Vagina (tissue), 2 donors: ENCODE measurements around the gene TBC1D4. TPM values are rescaled to one million over a fixed set of nuclear protein-coding genes. Genes with fewer than 3 reads are reported as not detected.

Source experiments
- DNase-seq, 2 donors: peaks; one replicate each; pipeline ENCODE4 v3.0.0-alpha.2; 2017; ENCODE audit errors: extremely low spot score in 2 of 2
- H3K27ac ChIP-seq: fragments of 200-600 bp; sonication (generic); one replicate; pipeline ENCODE4 v1.5.1; 2019
- H3K27me3 ChIP-seq: fragments of 200-600 bp; sonication (generic); one replicate; pipeline ENCODE4 v1.5.1; 2019
- H3K36me3 ChIP-seq, 2 donors: fragments of 200-600 bp; sonication (generic); one replicate each; pipeline ENCODE4 v1.5.1; 2017 to 2019
- H3K4me1 ChIP-seq: fragments of 200-600 bp; sonication (generic); one replicate; pipeline ENCODE4 v1.5.1; 2019
- H3K4me3 ChIP-seq, 2 donors: fragments of 200-600 bp; sonication (generic); 1 replicate in 1 of 2; 2 replicates in 1 of 2; pipeline ENCODE4 v1.5.1; 2016 to 2019
- H3K9me3 ChIP-seq: fragments of 200-600 bp; sonication (generic); one replicate; pipeline ENCODE4 v1.5.1; 2019
- CTCF ChIP-seq, 3 experiments: fragments of 450-650 bp in 2 of 3; fragments of 200-600 bp in 1 of 3; sonication (generic) in 1 of 3; IDR thresholded peaks; one replicate each; pipeline ENCODE4 v1.5.1; 2017 to 2019; ENCODE audit warnings: antibody characterized with exemption in 3 of 3, mild to moderate bottlenecking in 2 of 3, moderate library complexity in 2 of 3
- POLR2A ChIP-seq, 2 donors: fragments of 450-650 bp; IDR thresholded peaks; one replicate each; pipeline ENCODE4 v1.6.1; 2017; ENCODE audit warnings: antibody characterized with exemption in 2 of 2, mild to moderate bottlenecking in 2 of 2, moderate library complexity in 2 of 2
- POLR2AphosphoS5 ChIP-seq, 2 donors: sonication (generic); formaldehyde crosslinking; IDR thresholded peaks; one replicate each; pipeline ENCODE4 v1.9.0; 2017; ENCODE audit warnings: antibody characterized with exemption in 2 of 2, mild to moderate bottlenecking in 2 of 2, low read depth in 1 of 2; ENCODE audit not compliant: insufficient read depth in 1 of 2
- intact Hi-C: fragments of 100-400 bp; cut with DNase I; formaldehyde crosslinking; loops from one replicate; pipeline ENCODE4 v1.15.1; 2023
- total RNA-seq: library from RNA; depleted of rRNA; stranded (reverse); fragments of >200 nt; gene quantifications from one replicate; pipeline ENCODE4 v1.2.3, GENCODE V29; 2016

TBC1D4 gene
- total RNA-seq, 1 donor from 2014 or later = 25.0 TPM

- H3K4me1 ChIP-seq = peaks cover 20% of the 10 kb centered on the region
- H3K27ac ChIP-seq = peak overlapping the region; percentile 5
- intact Hi-C loops = no loop called here
- TF ChIP-seq POLR2AphosphoS5 (IDR thresholded peaks at IDR 0.05; ENCODE audit: insufficient read depth in 1 of 2, low read depth in 1 of 2) (peak in 1 of 2 donors; percentile 58), CTCF (IDR thresholded peaks at IDR 0.05) (no peak)
- no peaks in the 10 kb centered on the region for H3K27me3 ChIP-seq
- no peaks in the 10 kb centered on the region for H3K36me3 ChIP-seq
- no peak for DNase-seq
- no peak overlapping the region for H3K4me3 ChIP-seq
- no peaks in the 10 kb centered on the region for H3K9me3 ChIP-seq
Observed at GRCh38 chr13:75415694-75416093, 66.3 kb downstream of the TBC1D4 start.

- Histone ChIP-seq H3K36me3 (no peaks in the 10 kb centered on the region), H3K4me1 (peaks cover 20% of the 10 kb centered on the region), H3K27me3 (no peaks in the 10 kb centered on the region), H3K27ac (peak overlapping the region; percentile 5), H3K9me3 (no peaks in the 10 kb centered on the region), H3K4me3 (no peak overlapping the region)
- TF ChIP-seq POLR2AphosphoS5 (IDR thresholded peaks at IDR 0.05; ENCODE audit: insufficient read depth in 1 of 2, low read depth in 1 of 2) (no peak), CTCF (IDR thresholded peaks at IDR 0.05) (no peak), POLR2A (IDR thresholded peaks at IDR 0.05) (no peak)
- intact Hi-C loops = no loop called here
- DNase-seq = no peak
Observed at GRCh38 chr13:75415171-75415570, 66.8 kb downstream of the TBC1D4 start.

GRCh38 chr13:75414036-75414827 lies 67.7 kb downstream of the TBC1D4 start:
- H3K9me3 ChIP-seq = no peaks in the 10 kb centered on the region
- H3K4me1 ChIP-seq = peaks cover 20% of the 10 kb centered on the region
- H3K4me3 ChIP-seq = no peak overlapping the region
- H3K36me3 ChIP-seq = no peaks in the 10 kb centered on the region
- no peak overlapping the region for H3K27ac ChIP-seq
- TF ChIP-seq POLR2A (IDR thresholded peaks at IDR 0.05) = no peak
- no peak for TF ChIP-seq CTCF (IDR thresholded peaks at IDR 0.05)
- TF ChIP-seq POLR2AphosphoS5 (IDR thresholded peaks at IDR 0.05; ENCODE audit: insufficient read depth in 1 of 2, low read depth in 1 of 2) = no peak
- intact Hi-C loops = no loop called here
- no peaks in the 10 kb centered on the region for H3K27me3 ChIP-seq
- DNase-seq = no peak

GRCh38 chr13:75411924-75412537 lies 69.9 kb downstream of the TBC1D4 start:
- Histone ChIP-seq H3K9me3 (no peaks in the 10 kb centered on the region), H3K27ac (no peak overlapping the region), H3K27me3 (no peaks in the 10 kb centered on the region), H3K4me3 (no peak overlapping the region), H3K4me1 (peaks cover 16% of the 10 kb centered on the region), H3K36me3 (no peaks in the 10 kb centered on the region)
- intact Hi-C loops = no loop called here
- no peak for DNase-seq
- TF ChIP-seq POLR2A (IDR thresholded peaks at IDR 0.05) (no peak), CTCF (IDR thresholded peaks at IDR 0.05) (no peak), POLR2AphosphoS5 (IDR thresholded peaks at IDR 0.05; ENCODE audit: insufficient read depth in 1 of 2, low read depth in 1 of 2) (no peak)

GRCh38 chr13:75410207-75410606 lies 71.8 kb downstream of the TBC1D4 start:
- no peaks in the 10 kb centered on the region for H3K27me3 ChIP-seq
- H3K9me3 ChIP-seq = no peaks in the 10 kb centered on the region
- no peak for DNase-seq
- H3K4me1 ChIP-seq = no peaks in the 10 kb centered on the region
- no peak overlapping the region for H3K27ac ChIP-seq
- intact Hi-C loops = no loop called here
- H3K36me3 ChIP-seq = no peaks in the 10 kb centered on the region
- TF ChIP-seq POLR2A (IDR thresholded peaks at IDR 0.05) (no peak), POLR2AphosphoS5 (IDR thresholded peaks at IDR 0.05; ENCODE audit: insufficient read depth in 1 of 2, low read depth in 1 of 2) (no peak), CTCF (IDR thresholded peaks at IDR 0.05) (no peak)
- H3K4me3 ChIP-seq = no peak overlapping the region
